Erythroblast (primary cell): ENCODE measurements around the gene CRYL1.

Experiments
- GATA1 ChIP-seq: IDR thresholded peaks from 2 replicates; pipeline ENCODE4 v1.6.1; 2011; ENCODE audit warnings: low read depth, mild to moderate bottlenecking, control low read depth, low read length, moderate library complexity
- POLR2A ChIP-seq: IDR thresholded peaks from 2 replicates; pipeline ENCODE4 v1.6.1; 2011; ENCODE audit warnings: mild to moderate bottlenecking, low read length

DNA sequence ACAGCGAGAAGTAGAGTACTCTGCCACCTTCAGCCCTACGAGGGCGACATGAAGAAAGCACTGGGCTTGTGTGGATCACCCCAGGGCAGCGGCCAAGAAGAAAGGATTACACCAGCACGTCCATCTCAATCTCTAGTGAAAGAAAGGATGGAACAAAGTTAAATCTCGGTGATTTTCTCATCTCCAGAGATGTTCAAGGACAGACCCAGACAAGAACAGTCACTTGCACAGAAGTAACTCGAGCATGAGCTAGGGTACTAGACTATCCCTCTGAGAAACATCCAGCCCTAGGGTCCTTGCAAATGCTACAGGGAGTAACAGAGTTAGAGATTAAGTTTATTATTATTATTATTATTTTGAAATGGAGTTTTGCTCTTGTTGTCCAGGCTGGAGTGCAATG lies 106.7 kb downstream of the CRYL1 start:
- TF ChIP-seq POLR2A (no peak), GATA1 (no peak)
